HCT116 (cell line): ENCODE measurements around the gene TUBB1.

Experiments
- RAD21 ChIP-seq: IDR thresholded peaks from 2 replicates; pipeline ENCODE4 v1.6.1; 2012; ENCODE audit warnings: low read depth, mild to moderate bottlenecking
- SRF ChIP-seq: IDR thresholded peaks from 2 replicates; pipeline ENCODE4 v1.6.1; 2012; ENCODE audit warnings: low read depth
- YY1 ChIP-seq: IDR thresholded peaks from 2 replicates; pipeline ENCODE4 v1.6.1; 2011; ENCODE audit warnings: low read length, low read depth, moderate library complexity, mild to moderate bottlenecking; ENCODE audit not compliant: insufficient replicate concordance; ENCODE audit errors: extremely low read depth
- TF ChIP-seq, protein P1 (sequence below), 3 experiments: fragments of 200-600 bp in 1 of 3; sonication (generic) in 1 of 3; IDR thresholded peaks in 2 of 3; conservative IDR thresholded peaks in 1 of 3; 2 replicates each; pipeline ENCODE4 v1.5.1; 2012 to 2017; ENCODE audit warnings: low read depth in 2 of 3, low read length in 2 of 3, antibody characterized with exemption in 1 of 3, borderline replicate concordance in 1 of 3, control low read depth in 1 of 3, mild to moderate bottlenecking in 1 of 3, mixed read lengths in 1 of 3, mixed run types in 1 of 3, moderate library complexity in 1 of 3; ENCODE audit not compliant: insufficient read depth in 1 of 3

DNA sequence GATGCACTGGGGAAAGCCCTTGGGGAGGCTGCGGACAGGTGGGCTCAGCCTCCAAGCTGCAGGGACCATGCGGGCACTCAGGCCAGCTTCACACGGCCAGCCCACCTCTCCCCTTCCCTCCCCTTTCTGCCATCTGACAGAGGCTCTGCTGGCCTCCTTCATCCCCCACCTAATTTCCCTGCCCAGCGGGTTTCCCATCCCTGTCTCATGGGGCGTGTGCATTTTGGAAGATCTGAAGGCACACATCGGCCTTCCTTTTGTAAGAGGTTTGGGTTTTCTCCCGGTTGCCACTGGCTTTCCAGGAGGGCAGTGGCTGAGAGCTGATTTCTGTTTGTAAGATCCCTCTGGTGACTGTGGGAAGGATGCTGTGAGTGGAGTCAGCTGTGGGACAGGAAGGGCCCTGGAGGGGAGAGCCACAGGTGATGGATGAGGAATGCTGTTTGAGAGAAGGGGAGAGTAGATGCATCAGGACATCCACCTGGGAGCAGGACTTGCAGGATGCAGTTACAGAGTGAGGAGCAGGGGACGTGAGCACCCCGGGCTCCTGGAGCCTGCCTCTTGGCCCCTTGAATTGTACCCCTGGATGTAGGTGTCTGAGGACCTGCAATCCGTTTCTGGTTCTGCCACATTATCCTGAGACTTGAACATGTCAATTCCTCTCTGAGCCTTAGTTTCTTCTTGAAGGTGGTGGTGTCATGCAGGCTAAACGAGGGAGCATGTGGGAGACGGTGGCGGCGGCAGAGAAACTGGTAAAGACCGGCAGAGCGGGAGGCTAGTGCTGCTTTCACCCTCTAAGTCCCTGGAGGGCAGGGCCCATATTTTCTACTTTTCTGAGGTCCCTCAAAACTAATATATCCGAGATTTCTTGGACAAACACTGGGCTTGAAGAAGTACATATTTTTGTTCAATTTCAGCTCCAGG is 5.9 kb upstream of the TUBB1 start:
- TF ChIP-seq RAD21, result no peak
- TF ChIP-seq, protein P1, sequence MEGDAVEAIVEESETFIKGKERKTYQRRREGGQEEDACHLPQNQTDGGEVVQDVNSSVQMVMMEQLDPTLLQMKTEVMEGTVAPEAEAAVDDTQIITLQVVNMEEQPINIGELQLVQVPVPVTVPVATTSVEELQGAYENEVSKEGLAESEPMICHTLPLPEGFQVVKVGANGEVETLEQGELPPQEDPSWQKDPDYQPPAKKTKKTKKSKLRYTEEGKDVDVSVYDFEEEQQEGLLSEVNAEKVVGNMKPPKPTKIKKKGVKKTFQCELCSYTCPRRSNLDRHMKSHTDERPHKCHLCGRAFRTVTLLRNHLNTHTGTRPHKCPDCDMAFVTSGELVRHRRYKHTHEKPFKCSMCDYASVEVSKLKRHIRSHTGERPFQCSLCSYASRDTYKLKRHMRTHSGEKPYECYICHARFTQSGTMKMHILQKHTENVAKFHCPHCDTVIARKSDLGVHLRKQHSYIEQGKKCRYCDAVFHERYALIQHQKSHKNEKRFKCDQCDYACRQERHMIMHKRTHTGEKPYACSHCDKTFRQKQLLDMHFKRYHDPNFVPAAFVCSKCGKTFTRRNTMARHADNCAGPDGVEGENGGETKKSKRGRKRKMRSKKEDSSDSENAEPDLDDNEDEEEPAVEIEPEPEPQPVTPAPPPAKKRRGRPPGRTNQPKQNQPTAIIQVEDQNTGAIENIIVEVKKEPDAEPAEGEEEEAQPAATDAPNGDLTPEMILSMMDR (IDR thresholded peaks at IDR 0.05 in 2 of 3, conservative IDR thresholded peaks at IDR 0.05 in 1 of 3; ENCODE audit: borderline replicate concordance in 1 of 3, insufficient read depth in 1 of 3, low read depth in 2 of 3, low read length in 2 of 3), result no peak
- TF ChIP-seq SRF, result no peak
- TF ChIP-seq YY1, result no peak
